Amniotic epithelial cell (primary cell): ENCODE data around the gene AURKB.
A peak's percentile ranks its signal among the peaks of the same experiment; 100 is the strongest.
"Not testable (repeated sequence)": the region's sequence is repeated elsewhere in the genome, so short reads cannot be mapped to it uniquely, and the experiment has no call there.

ENCODE experiments used
- DNase-seq: peaks from one replicate; pipeline ENCODE4 v3.0.0-alpha.2; 2010; ENCODE audit warnings: low read depth

The AURKB gene

GRCh38 chr17:8224891-8225812 lies 14.8 kb upstream of the AURKB start:
- DNase-seq, result no peak

- DNase-seq, result peak; percentile 19
Observed at GRCh38 chr17:8223356-8224126, 13.2 kb upstream of the AURKB start.

GRCh38 chr17:8222630-8223355 lies 12.4 kb upstream of the AURKB start:
- peak; percentile 89 for DNase-seq

GRCh38 chr17:8222380-8222629 lies 11.9 kb upstream of the AURKB start:
- DNase-seq, result no peak

GRCh38 chr17:8221663-8222379 lies 11.4 kb upstream of the AURKB start:
- DNase-seq, result peak; percentile 88

GRCh38 chr17:8220783-8221662 lies 10.6 kb upstream of the AURKB start:
- peak; percentile 90 for DNase-seq

- DNase-seq, result not testable (repeated sequence)
Observed at GRCh38 chr17:8214000-8214399, 3.6 kb upstream of the AURKB start.

- peak; percentile 59 for DNase-seq
Observed at GRCh38 chr17:8212312-8213180, 2.2 kb upstream of the AURKB start.

- no peak for DNase-seq
Observed at GRCh38 chr17:8210761-8211458, 535 bp upstream of the AURKB start.

- DNase-seq, result no peak
Observed at GRCh38 chr17:8206536-8206935, 3.8 kb downstream of the AURKB start.

GRCh38 chr17:8204761-8205555 lies 5.4 kb downstream of the AURKB start:
- DNase-seq, result no peak

GRCh38 chr17:8192070-8192815 lies 18.1 kb downstream of the AURKB start:
- DNase-seq, result peak; percentile 96

- DNase-seq, result no peak
Observed at GRCh38 chr17:8190506-8190905, 19.9 kb downstream of the AURKB start.

- DNase-seq, result peak; percentile 98
Observed at GRCh38 chr17:8189711-8190477, 20.5 kb downstream of the AURKB start, which contains the start of gene BORCS6. BORCS6 (minus strand) TSS chr17:8190180; CDS start chr17:8190140, 40 bp downstream.

GRCh38 chr17:8189041-8189710 lies 21.2 kb downstream of the AURKB start:
- no peak for DNase-seq

GRCh38 chr17:8188263-8188839 lies 22.0 kb downstream of the AURKB start:
- DNase-seq, result no peak
